Measurements from ENCODE around the gene RDH8. TPM values are rescaled to one million over a fixed set of nuclear protein-coding genes. Genes with fewer than 3 reads are reported as not detected.
A peak's percentile ranks its signal among the peaks of the same experiment; 100 is the strongest.

Gene RDH8
- total and polyA plus RNA-seq, 2 of the 4 experiments (the other 2 are of a cell fraction) = 0.18 TPM; not detected in 1

- Histone ChIP-seq H2BK15ac (ENCODE audit: low read depth, low read length) (no peak overlapping the region), H4K8ac (ENCODE audit: low read depth in 2 of 2, low read length in 2 of 2) (no peak overlapping the region), H3K27me3 (ENCODE audit: control insufficient read depth, insufficient read depth, low read length) (no peaks in the 10 kb centered on the region; the same call in 1 of the 2 replicates), H3K36me3 (ENCODE audit: control insufficient read depth, insufficient read depth, low read length) (no peaks in the 10 kb centered on the region; the same call in 1 of the 2 replicates), H4K5ac (ENCODE audit: low read depth, low read length) (no peak overlapping the region), H3K79me1 (ENCODE audit: low read depth in 1 of 2, low read length in 2 of 2) (no peaks in the 10 kb centered on the region), H3K56ac (ENCODE audit: extremely low read depth, insufficient read depth, low read length) (no peak overlapping the region), H3K4me2 (ENCODE audit: low read depth, low read length) (no peak overlapping the region), H3K4ac (ENCODE audit: low read depth, low read length) (no peak overlapping the region), H3K4me3 (ENCODE audit: insufficient read depth, low read depth, low read length) (no peak overlapping the region), H3K9me3 (ENCODE audit: control insufficient read depth, insufficient read depth, low read length) (no peaks in the 10 kb centered on the region), H2BK5ac (ENCODE audit: low read depth, low read length, poor library complexity, severe bottlenecking) (no peak overlapping the region), H3K18ac (ENCODE audit: low read depth, low read length) (no peak overlapping the region), H2AK5ac (ENCODE audit: low read depth, low read length) (no peak overlapping the region), H2AK9ac (replicated peaks; ENCODE audit: low read depth, low read length, poor library complexity) (no peak overlapping the region), H2BK120ac (ENCODE audit: low read depth, low read length) (no peak overlapping the region), H2AFZ (replicated peaks; ENCODE audit: low read length, poor library complexity) (peak overlapping the region; percentile 11), H3K27ac (ENCODE audit: insufficient read depth, low read length) (no peak overlapping the region), H3K9me1 (ENCODE audit: insufficient read depth, low read length) (no peaks in the 10 kb centered on the region), H3K14ac (replicated peaks; ENCODE audit: low read depth, low read length) (no peak overlapping the region), H3K9ac (ENCODE audit: low read depth, low read length) (no peak overlapping the region), H2BK20ac (ENCODE audit: low read depth, low read length) (no peak overlapping the region), H3K23ac (ENCODE audit: low read depth, low read length) (no peak overlapping the region), H4K20me1 (ENCODE audit: insufficient read depth, low read length) (no peaks in the 10 kb centered on the region), H3K4me1 (ENCODE audit: control insufficient read depth, insufficient read depth, low read length) (peaks cover 2% of the 10 kb centered on the region; the same call in 1 of the 2 replicates), H4K91ac (ENCODE audit: insufficient read depth, low read depth, low read length) (no peak overlapping the region)
- BruUV-seq (replicated peaks) = no TSS peak
- no peak for DNase-seq
- dilution Hi-C loops (cut with HindIII; ENCODE audit: low sequenced_read_pairs, unreplicated experiment) = no loop called here
- ChIA-PET POLR2A (ENCODE audit: unreplicated experiment) (no interaction called here), CTCF (no interaction called here)
- intact Hi-C loops (cut with micrococcal nuclease) = no loop called here
- no peak for ATAC-seq (ENCODE audit: low read depth)
- in situ Hi-C loops (cut with MboI; ENCODE audit: low sequenced_read_pairs) = no loop called here
- TF ChIP-seq RFX5 (IDR thresholded peaks at IDR 0.05; ENCODE audit: low read depth, low read length) (no peak), BHLHE40 (IDR thresholded peaks at IDR 0.05; ENCODE audit: low read depth, low read length) (no peak), CTCF (conservative IDR thresholded peaks at IDR 0.05; ENCODE audit: low read depth, low read length) (no peak), RAD21 (IDR thresholded peaks at IDR 0.05; ENCODE audit: low read length) (no peak), CEBPB (IDR thresholded peaks at IDR 0.05; ENCODE audit: low read depth, low read length) (no peak), MAFK (IDR thresholded peaks at IDR 0.05; ENCODE audit: low read depth, low read length) (no peak), POLR2A (IDR thresholded peaks at IDR 0.05; ENCODE audit: low read depth, low read length) (no peak), MXI1 (IDR thresholded peaks at IDR 0.05; ENCODE audit: borderline replicate concordance, low read depth, low read length) (no peak), ELK1 (IDR thresholded peaks at IDR 0.05; ENCODE audit: borderline replicate concordance, low read depth, low read length) (no peak), SMC3 (IDR thresholded peaks at IDR 0.05; ENCODE audit: low read depth, low read length) (no peak), MAZ (IDR thresholded peaks at IDR 0.05; ENCODE audit: borderline replicate concordance, low read depth, low read length) (no peak), FOS (IDR thresholded peaks at IDR 0.05; ENCODE audit: low read depth, low read length) (no peak), USF2 (IDR thresholded peaks at IDR 0.05; ENCODE audit: low read depth, low read length) (no peak), NFE2L2 (IDR thresholded peaks at IDR 0.05; ENCODE audit: low read depth, low read length) (no peak), CHD1 (IDR thresholded peaks at IDR 0.05; ENCODE audit: low read depth, low read length) (no peak), RCOR1 (IDR thresholded peaks at IDR 0.05; ENCODE audit: insufficient replicate concordance, low read length) (no peak)
- WGBS, 2 experiments (ENCODE audit: extremely low coverage in 2 of 2, insufficient read length in 1 of 2) = no CpG with 5 or more reads among the region's 2 CpGs
These were observed 43.7 kb upstream of the RDH8 start for GRCh38 chr19:9969688-9969975.
